Lower leg skin (tissue), 3 donors: ENCODE data around the gene PDE6H.

Experiments
- POLR2A ChIP-seq, 2 donors: fragments of 450-650 bp; IDR thresholded peaks; one replicate each; pipeline ENCODE4 v1.6.1; 2016 to 2017; ENCODE audit warnings: antibody characterized with exemption in 2 of 2, mild to moderate bottlenecking in 1 of 2, moderate library complexity in 1 of 2
- TF ChIP-seq, protein P1 (sequence below), 3 donors: fragments of 450-650 bp; IDR thresholded peaks; one replicate each; pipeline ENCODE4 v1.5.1; 2016; ENCODE audit warnings: antibody characterized with exemption in 3 of 3, mild to moderate bottlenecking in 3 of 3, moderate library complexity in 2 of 3

GRCh38 chr12:14993117-14993516, 20.3 kb downstream of the PDE6H start:
- TF ChIP-seq, protein P1, sequence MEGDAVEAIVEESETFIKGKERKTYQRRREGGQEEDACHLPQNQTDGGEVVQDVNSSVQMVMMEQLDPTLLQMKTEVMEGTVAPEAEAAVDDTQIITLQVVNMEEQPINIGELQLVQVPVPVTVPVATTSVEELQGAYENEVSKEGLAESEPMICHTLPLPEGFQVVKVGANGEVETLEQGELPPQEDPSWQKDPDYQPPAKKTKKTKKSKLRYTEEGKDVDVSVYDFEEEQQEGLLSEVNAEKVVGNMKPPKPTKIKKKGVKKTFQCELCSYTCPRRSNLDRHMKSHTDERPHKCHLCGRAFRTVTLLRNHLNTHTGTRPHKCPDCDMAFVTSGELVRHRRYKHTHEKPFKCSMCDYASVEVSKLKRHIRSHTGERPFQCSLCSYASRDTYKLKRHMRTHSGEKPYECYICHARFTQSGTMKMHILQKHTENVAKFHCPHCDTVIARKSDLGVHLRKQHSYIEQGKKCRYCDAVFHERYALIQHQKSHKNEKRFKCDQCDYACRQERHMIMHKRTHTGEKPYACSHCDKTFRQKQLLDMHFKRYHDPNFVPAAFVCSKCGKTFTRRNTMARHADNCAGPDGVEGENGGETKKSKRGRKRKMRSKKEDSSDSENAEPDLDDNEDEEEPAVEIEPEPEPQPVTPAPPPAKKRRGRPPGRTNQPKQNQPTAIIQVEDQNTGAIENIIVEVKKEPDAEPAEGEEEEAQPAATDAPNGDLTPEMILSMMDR (IDR thresholded peaks at IDR 0.05) = no peak
- TF ChIP-seq POLR2A (IDR thresholded peaks at IDR 0.05) = no peak
